Nephron (organoid): ENCODE measurements around the gene RUFY3.

Source experiments
- H3K27ac Mint-ChIP-seq, 3 experiments: 2 replicates each; pipeline ENCODE4 v1.8.0; 2020; ENCODE audit warnings: mixed read lengths in 3 of 3, mild to moderate bottlenecking in 2 of 3, moderate library complexity in 1 of 3
- H3K27me3 Mint-ChIP-seq: 2 replicates; pipeline ENCODE4 v1.8.0; 2021; ENCODE audit warnings: low read depth, mild to moderate bottlenecking, moderate library complexity, mixed read lengths
- H3K36me3 Mint-ChIP-seq: 2 replicates; pipeline ENCODE4 v1.8.0; 2020; ENCODE audit warnings: low read depth, mixed read lengths
- H3K4me1 Mint-ChIP-seq: 2 replicates; pipeline ENCODE4 v1.8.0; 2020; ENCODE audit warnings: mixed read lengths
- H3K4me3 Mint-ChIP-seq, 3 experiments: 2 replicates each; pipeline ENCODE4 v1.8.0; 2020; ENCODE audit warnings: mild to moderate bottlenecking in 3 of 3, mixed read lengths in 3 of 3, moderate library complexity in 2 of 3
- H3K9me3 Mint-ChIP-seq: 2 replicates; pipeline ENCODE4 v1.8.0; 2020; ENCODE audit warnings: mixed read lengths
- CTCF ChIP-seq, 3 experiments: fragments of 200-600 bp; sonication (generic); IDR thresholded peaks; one replicate each; pipeline ENCODE4 v1.5.0; 2021; ENCODE audit warnings: antibody characterized with exemption in 3 of 3; ENCODE audit not compliant: unreplicated experiment in 3 of 3

Gene RUFY3

GRCh38 chr4:70849291-70849690, 127.5 kb downstream of the RUFY3 start:
- Mint-ChIP-seq H3K4me3 (no peak overlapping the region), H3K9me3 (no peaks in the 10 kb centered on the region), H3K27ac (no peak overlapping the region), H3K27me3 (no peaks in the 10 kb centered on the region), H3K4me1 (no peaks in the 10 kb centered on the region), H3K36me3 (peaks cover 4% of the 10 kb centered on the region)
- no peak for TF ChIP-seq CTCF (IDR thresholded peaks at IDR 0.05; ENCODE audit: unreplicated experiment in 3 of 3)

- no peak for TF ChIP-seq CTCF (IDR thresholded peaks at IDR 0.05; ENCODE audit: unreplicated experiment in 3 of 3)
- Mint-ChIP-seq H3K4me3 (no peak overlapping the region), H3K4me1 (no peaks in the 10 kb centered on the region), H3K27ac (no peak overlapping the region), H3K27me3 (no peaks in the 10 kb centered on the region), H3K36me3 (no peaks in the 10 kb centered on the region), H3K9me3 (no peaks in the 10 kb centered on the region)
These were observed 133.7 kb downstream of the RUFY3 start for GRCh38 chr4:70855464-70855863.
